Kidney epithelial cell (primary cell): Measurements from ENCODE around the gene CCL21. TPM values are rescaled to one million over a fixed set of nuclear protein-coding genes. Genes with fewer than 3 reads are reported as not detected.
A peak's percentile ranks its signal among the peaks of the same experiment; 100 is the strongest.
"Not testable (repeated sequence)": the region's sequence is repeated elsewhere in the genome, so short reads cannot be mapped to it uniquely, and the experiment has no call there.

Experiments used
- DNase-seq: peaks from one replicate; pipeline ENCODE4 v3.0.0-alpha.2; 2010; ENCODE audit warnings: low read depth
- H3K27me3 ChIP-seq: 2 replicates; pipeline ENCODE4 v1.6.0; 2011; ENCODE audit warnings: low read length; ENCODE audit not compliant: control insufficient read depth, insufficient read depth
- H3K36me3 ChIP-seq: 2 replicates; pipeline ENCODE4 v1.5.1; 2011; ENCODE audit warnings: low read length; ENCODE audit not compliant: control insufficient read depth, insufficient read depth
- H3K4me3 ChIP-seq: 2 replicates; pipeline ENCODE4 v1.5.1; 2011; ENCODE audit warnings: low read depth, mild to moderate bottlenecking, control low read depth, low read length
- total RNA-seq: library from RNA; depleted of rRNA; stranded (reverse); fragments of >200 nt; gene quantifications from 2 replicates; pipeline ENCODE4 v1.2.3, GENCODE V29; 2015
- TF ChIP-seq, protein P1 (sequence below): IDR thresholded peaks from 2 replicates; pipeline ENCODE4 v1.5.1; 2011; ENCODE audit warnings: mild to moderate bottlenecking, moderate library complexity, low read length, control low read depth, inconsistent platforms; ENCODE audit not compliant: insufficient read depth, poor library complexity, severe bottlenecking

The CCL21 gene, protein sequence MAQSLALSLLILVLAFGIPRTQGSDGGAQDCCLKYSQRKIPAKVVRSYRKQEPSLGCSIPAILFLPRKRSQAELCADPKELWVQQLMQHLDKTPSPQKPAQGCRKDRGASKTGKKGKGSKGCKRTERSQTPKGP
- not detected in 2 replicates for total RNA-seq

DNA sequence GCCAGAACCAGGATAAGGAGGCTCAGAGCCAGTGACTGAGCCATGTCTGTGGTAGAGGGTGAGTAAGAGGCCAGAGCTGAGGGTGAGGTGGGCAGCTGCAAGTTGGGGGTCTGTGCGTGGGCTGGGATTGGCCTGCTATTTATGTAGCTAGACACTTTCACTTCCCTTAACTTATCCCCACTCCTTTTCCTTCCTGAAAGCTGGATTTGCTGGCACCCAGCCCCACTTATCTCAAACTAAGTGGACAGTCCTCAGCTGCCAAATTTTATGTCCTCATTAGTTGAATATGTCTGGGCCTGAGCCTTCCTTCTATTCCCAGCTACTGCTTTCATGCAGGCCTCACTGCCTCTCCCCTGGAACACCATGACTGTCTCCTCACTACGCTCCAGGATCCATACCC is at the start of gene CCL21:
CCL21 (minus strand) TSS at position 114 of the 400 bp plus-strand sequence; CDS start at position 44, 70 bp downstream.
- TF ChIP-seq, protein P1, sequence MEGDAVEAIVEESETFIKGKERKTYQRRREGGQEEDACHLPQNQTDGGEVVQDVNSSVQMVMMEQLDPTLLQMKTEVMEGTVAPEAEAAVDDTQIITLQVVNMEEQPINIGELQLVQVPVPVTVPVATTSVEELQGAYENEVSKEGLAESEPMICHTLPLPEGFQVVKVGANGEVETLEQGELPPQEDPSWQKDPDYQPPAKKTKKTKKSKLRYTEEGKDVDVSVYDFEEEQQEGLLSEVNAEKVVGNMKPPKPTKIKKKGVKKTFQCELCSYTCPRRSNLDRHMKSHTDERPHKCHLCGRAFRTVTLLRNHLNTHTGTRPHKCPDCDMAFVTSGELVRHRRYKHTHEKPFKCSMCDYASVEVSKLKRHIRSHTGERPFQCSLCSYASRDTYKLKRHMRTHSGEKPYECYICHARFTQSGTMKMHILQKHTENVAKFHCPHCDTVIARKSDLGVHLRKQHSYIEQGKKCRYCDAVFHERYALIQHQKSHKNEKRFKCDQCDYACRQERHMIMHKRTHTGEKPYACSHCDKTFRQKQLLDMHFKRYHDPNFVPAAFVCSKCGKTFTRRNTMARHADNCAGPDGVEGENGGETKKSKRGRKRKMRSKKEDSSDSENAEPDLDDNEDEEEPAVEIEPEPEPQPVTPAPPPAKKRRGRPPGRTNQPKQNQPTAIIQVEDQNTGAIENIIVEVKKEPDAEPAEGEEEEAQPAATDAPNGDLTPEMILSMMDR, result no peak
- DNase-seq, result no peak
- Histone ChIP-seq H3K4me3 (no peak within 1 kb of the TSS), H3K36me3 (no peaks in the 10 kb centered on the region), H3K27me3 (peaks cover 2% of the 10 kb centered on the region)

- no peak overlapping the region for H3K4me3 ChIP-seq
- no peak for DNase-seq
- H3K27me3 ChIP-seq, result peaks cover 8% of the 10 kb centered on the region
- TF ChIP-seq, protein P1, result no peak
- H3K36me3 ChIP-seq, result no peaks in the 10 kb centered on the region
Measured at GRCh38 chr9:34759432-34760134, 49.6 kb upstream of the CCL21 start.

DNA sequence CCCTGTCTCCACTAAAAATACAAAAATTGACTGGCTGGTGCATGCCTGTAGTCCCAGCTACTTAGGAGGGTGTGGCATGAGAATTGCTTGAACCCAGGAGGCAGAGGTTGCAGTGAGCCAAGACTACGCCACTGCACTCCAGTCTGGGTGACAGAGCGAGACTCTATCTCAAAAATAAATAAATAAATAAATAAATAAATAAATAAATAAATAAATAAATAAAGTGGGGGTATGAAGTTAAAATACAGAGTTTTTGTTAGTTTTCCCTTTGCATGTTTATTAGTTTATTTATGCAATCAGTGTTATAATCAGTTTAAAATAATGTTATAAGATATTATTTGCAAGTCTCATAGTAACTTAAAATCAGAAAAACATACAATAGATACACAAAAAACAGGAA is 40.4 kb upstream of the CCL21 start:
- not testable (repeated sequence) for H3K36me3 ChIP-seq

GRCh38 chr9:34746526-34746925 is 36.6 kb upstream of the CCL21 start:
- Histone ChIP-seq H3K27me3 (no peaks in the 10 kb centered on the region), H3K36me3 (no peaks in the 10 kb centered on the region), H3K4me3 (no peak overlapping the region)
- TF ChIP-seq, protein P1, result no peak
- no peak for DNase-seq

More for the DNA sequence above, 40.4 kb upstream of the CCL21 start:
- not testable (repeated sequence) for DNase-seq, H3K27me3 ChIP-seq, H3K4me3 ChIP-seq

DNA sequence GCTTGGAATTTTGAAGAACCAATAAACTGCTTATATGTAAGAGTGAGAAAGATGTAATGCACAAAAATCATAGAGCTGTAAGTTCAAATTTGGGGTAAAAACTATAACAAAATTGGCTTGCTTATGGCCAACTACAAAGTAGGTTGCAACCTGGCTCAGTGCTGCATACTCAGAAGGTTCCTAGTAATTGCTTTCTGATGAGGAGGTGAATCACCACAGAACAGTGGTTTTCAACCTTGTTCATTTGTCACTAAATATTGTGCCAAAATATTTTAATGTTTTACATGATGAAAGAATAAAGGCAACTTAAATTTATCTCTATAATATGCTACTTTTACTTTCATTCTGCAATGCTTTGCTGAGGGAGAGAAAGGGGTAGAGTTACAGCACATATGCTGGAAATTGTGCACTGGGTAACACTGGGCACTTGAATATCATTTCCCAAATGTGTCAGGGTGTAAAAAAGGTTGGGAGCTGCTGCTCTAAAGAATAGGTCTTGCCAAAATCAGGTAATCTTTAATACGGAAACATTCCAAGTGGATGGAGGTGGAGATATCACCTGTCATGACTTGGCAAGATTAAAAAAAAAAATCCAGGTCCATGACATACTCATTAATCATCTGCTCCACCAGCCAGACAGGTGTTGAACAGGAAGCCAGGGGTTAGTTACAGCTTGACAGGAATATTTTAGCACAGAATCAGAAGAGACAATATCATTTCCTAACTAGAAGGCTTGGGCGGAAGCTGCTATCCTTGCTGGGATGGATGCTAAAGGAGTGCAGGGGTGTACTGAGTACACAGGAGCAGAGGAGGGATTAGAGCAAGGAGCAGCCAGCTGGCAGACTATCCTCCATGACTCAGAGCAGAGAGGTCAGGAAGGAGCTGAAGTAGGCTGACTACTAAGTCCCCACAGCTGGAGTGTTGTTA is 34.6 kb upstream of the CCL21 start:
- H3K4me3 ChIP-seq, result no peak overlapping the region
- DNase-seq, result peak; percentile 12
- H3K27me3 ChIP-seq, result no peaks in the 10 kb centered on the region
- H3K36me3 ChIP-seq, result no peaks in the 10 kb centered on the region
- TF ChIP-seq, protein P1, result no peak

DNA sequence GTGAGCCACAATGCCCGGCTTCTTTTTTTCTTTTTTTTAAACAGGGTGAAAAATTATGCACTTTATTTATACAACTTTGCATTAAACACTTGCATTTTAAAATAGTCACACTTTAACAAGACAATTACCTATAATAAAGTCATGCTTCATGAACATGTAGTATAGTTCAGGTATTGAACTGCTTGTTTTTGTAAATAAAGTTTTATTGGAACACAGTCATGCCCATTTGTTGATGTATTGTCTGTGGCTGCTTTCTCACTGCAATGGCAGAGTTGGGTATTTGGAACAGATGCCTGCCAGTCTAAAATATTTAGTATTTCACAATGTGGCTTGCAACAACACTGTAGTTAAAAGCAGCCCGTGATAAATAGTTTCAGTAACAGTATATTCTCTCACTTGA is 32.8 kb upstream of the CCL21 start:
- Histone ChIP-seq H3K4me3 (no peak overlapping the region), H3K27me3 (no peaks in the 10 kb centered on the region), H3K36me3 (no peaks in the 10 kb centered on the region)
- TF ChIP-seq, protein P1, result no peak
- no peak for DNase-seq
